HUDEP-2 (cell line): ENCODE measurements around the gene WFDC1.

Experiments used
- DNase-seq, 76 experiments: peaks; one replicate each; lab custom pipeline; 2025; ENCODE audit not compliant: unreplicated experiment in 76 of 76; lab: John Stamatoyannopoulos, UW

WFDC1 gene

GRCh38 chr16:84271866-84272265 is 22.8 kb upstream of the WFDC1 start:
- no peak for DNase-seq

GRCh38 chr16:84272740-84273320 is 21.8 kb upstream of the WFDC1 start:
- DNase-seq = no peak

- no peak for DNase-seq
Observed at GRCh38 chr16:84274515-84274914, 20.2 kb upstream of the WFDC1 start.

GRCh38 chr16:84275585-84276151 is 19.0 kb upstream of the WFDC1 start:
- DNase-seq = no peak

- peak in 46 of 76 experiments; percentile 1 to 61 (median 26) for DNase-seq
Observed at GRCh38 chr16:84277244-84277823, 17.3 kb upstream of the WFDC1 start.

GRCh38 chr16:84278333-84278732 is 16.3 kb upstream of the WFDC1 start:
- no peak for DNase-seq

- DNase-seq = no peak
Observed at GRCh38 chr16:84278968-84279367, 15.7 kb upstream of the WFDC1 start.

- DNase-seq = no peak
Observed at GRCh38 chr16:84279881-84280280, 14.8 kb upstream of the WFDC1 start.

GRCh38 chr16:84281074-84281473 is 13.6 kb upstream of the WFDC1 start:
- DNase-seq = peak in 4 of 76 experiments; percentile 1 to 11 (median 6)

GRCh38 chr16:84282533-84282932 is 12.1 kb upstream of the WFDC1 start:
- DNase-seq = no peak

- DNase-seq = no peak
Observed at GRCh38 chr16:84283314-84284153, 11.1 kb upstream of the WFDC1 start.

GRCh38 chr16:84284154-84284722 is 10.4 kb upstream of the WFDC1 start:
- DNase-seq = no peak

- no peak for DNase-seq
Observed at GRCh38 chr16:84286578-84287240, 8.0 kb upstream of the WFDC1 start.

- no peak for DNase-seq
Observed at GRCh38 chr16:84288902-84289301, 5.8 kb upstream of the WFDC1 start.

GRCh38 chr16:84291226-84291625 is 3.5 kb upstream of the WFDC1 start:
- DNase-seq = no peak

- no peak for DNase-seq
Observed at GRCh38 chr16:84292011-84292410, 2.7 kb upstream of the WFDC1 start.

- no peak for DNase-seq
Observed at GRCh38 chr16:84293406-84293805, 1.3 kb upstream of the WFDC1 start.

GRCh38 chr16:84294117-84294516 is 561 bp upstream of the WFDC1 start:
- no peak for DNase-seq

- no peak for DNase-seq
Observed at GRCh38 chr16:84295203-84295860, 654 bp downstream of the WFDC1 start.

GRCh38 chr16:84298376-84298899 is 3.8 kb downstream of the WFDC1 start:
- DNase-seq = no peak
